Neural cell (in vitro differentiated cells): ENCODE measurements around the gene NET1. TPM values are rescaled to one million over a fixed set of nuclear protein-coding genes. Genes with fewer than 3 reads are reported as not detected.

ENCODE experiments used
- H2AFZ ChIP-seq: fragments of 200-600, 300-800 bp; sonication (generic), shearing (Covaris generic); 2 replicates; pipeline ENCODE4 v1.6.0; 2014; ENCODE audit warnings: low read depth, mild to moderate bottlenecking, antibody characterized with exemption, low read length, moderate library complexity
- H3F3A ChIP-seq: fragments of 200-600 bp; shearing (Covaris generic); 2 replicates; pipeline ENCODE4 v1.6.1; 2016; ENCODE audit warnings: mild to moderate bottlenecking, moderate library complexity, mixed read lengths, antibody characterized with exemption, low read length; ENCODE audit not compliant: insufficient read depth, poor library complexity, severe bottlenecking
- H3K27ac ChIP-seq: fragments of 200-600, 300-800 bp; sonication (generic), shearing (Covaris generic); 2 replicates; pipeline ENCODE4 v1.5.1; 2014; ENCODE audit warnings: mild to moderate bottlenecking, low read length, moderate library complexity
- H3K27me3 ChIP-seq: fragments of 300-800, 200-600 bp; sonication (generic), shearing (Covaris generic); 2 replicates; pipeline ENCODE4 v1.6.0; 2014; ENCODE audit warnings: mild to moderate bottlenecking, low read depth, low read length, moderate library complexity; ENCODE audit not compliant: insufficient read depth
- H3K36me3 ChIP-seq: fragments of 300-800, 200-600 bp; sonication (generic), shearing (Covaris generic); 2 replicates; pipeline ENCODE4 v1.5.1; 2014; ENCODE audit warnings: mild to moderate bottlenecking, antibody characterized with exemption, low read length, moderate library complexity; ENCODE audit not compliant: insufficient read depth
- H3K4me2 ChIP-seq: fragments of 300-800, 200-600 bp; sonication (generic), shearing (Covaris generic); 2 replicates; pipeline ENCODE4 v1.6.0; 2014; ENCODE audit warnings: mild to moderate bottlenecking, low read length
- H3K4me3 ChIP-seq: fragments of 300-800, 200-600 bp; sonication (generic), shearing (Covaris generic); 2 replicates; pipeline ENCODE4 v1.5.1; 2014; ENCODE audit warnings: mild to moderate bottlenecking, low read length, moderate library complexity
- H3K79me2 ChIP-seq: fragments of 200-600 bp; shearing (Covaris generic); replicated peaks from 2 replicates; pipeline ENCODE4 v1.6.0; 2014; ENCODE audit warnings: mild to moderate bottlenecking, low read length, moderate library complexity; ENCODE audit not compliant: insufficient read depth
- H3K9ac ChIP-seq: fragments of 300-800, 200-600 bp; sonication (generic), shearing (Covaris generic); 2 replicates; pipeline ENCODE4 v1.6.1; 2016; ENCODE audit warnings: mild to moderate bottlenecking, low read length, mixed read lengths
- H3K9me2 ChIP-seq: fragments of 200-600 bp; shearing (Covaris generic); 2 replicates; pipeline ENCODE4 v1.6.1; 2016; ENCODE audit warnings: mild to moderate bottlenecking, low read length, mixed read lengths; ENCODE audit not compliant: insufficient read depth
- H3K9me3 ChIP-seq: fragments of 200-600, 300-800 bp; sonication (generic), shearing (Covaris generic); 2 replicates; pipeline ENCODE4 v1.6.1; 2016; ENCODE audit warnings: mild to moderate bottlenecking, mixed run types, low read length, moderate library complexity, mixed read lengths
- H4K20me1 ChIP-seq: fragments of 200-600 bp; shearing (Covaris generic); 2 replicates; pipeline ENCODE4 v1.6.1; 2016; ENCODE audit warnings: mild to moderate bottlenecking, mixed run types; ENCODE audit not compliant: insufficient read depth
- EP300 ChIP-seq: fragments of 450-650 bp; conservative IDR thresholded peaks from 2 replicates; pipeline ENCODE4 v1.6.1; 2014; ENCODE audit warnings: antibody characterized with exemption, mild to moderate bottlenecking, moderate library complexity; ENCODE audit not compliant: poor library complexity, severe bottlenecking
- EZH2 ChIP-seq: fragments of 200-600, 300-800 bp; shearing (Covaris generic), sonication (generic); IDR thresholded peaks from 2 replicates; pipeline ENCODE4 v1.6.1; 2014; ENCODE audit warnings: antibody characterized with exemption, low read length, borderline replicate concordance, mild to moderate bottlenecking; ENCODE audit not compliant: insufficient read depth, poor library complexity, severe bottlenecking
- MXI1 ChIP-seq: fragments of 450-650 bp; conservative IDR thresholded peaks from 2 replicates; pipeline ENCODE4 v1.6.1; 2014; ENCODE audit warnings: antibody characterized with exemption, mild to moderate bottlenecking; ENCODE audit not compliant: poor library complexity, severe bottlenecking
- POLR2AphosphoS5 ChIP-seq: IDR thresholded peaks from 2 replicates; pipeline ENCODE4 v1.6.1; 2012
- RAD21 ChIP-seq: fragments of 450-650 bp; conservative IDR thresholded peaks from 2 replicates; pipeline ENCODE4 v1.6.1; 2014; ENCODE audit warnings: antibody characterized with exemption, mild to moderate bottlenecking, moderate library complexity
- REST ChIP-seq: IDR thresholded peaks from 2 replicates; pipeline ENCODE4 v1.6.1; 2012; ENCODE audit warnings: borderline replicate concordance
- SMC3 ChIP-seq: fragments of 450-650 bp; conservative IDR thresholded peaks from 2 replicates; pipeline ENCODE4 v1.6.1; 2014; ENCODE audit warnings: antibody characterized with exemption, mild to moderate bottlenecking, moderate library complexity; ENCODE audit not compliant: poor library complexity
- TAF1 ChIP-seq: IDR thresholded peaks from 2 replicates; pipeline ENCODE4 v1.6.1; 2012; ENCODE audit warnings: low read depth
- polyA plus RNA-seq: library from polyadenylated mRNA; depleted of rRNA; stranded (reverse); fragments of >200 nt; gene quantifications from 2 replicates; pipeline ENCODE4 v1.2.3, GENCODE V29; 2014
- TF ChIP-seq, protein P1 (sequence below): fragments of 450-650 bp; IDR thresholded peaks from 2 replicates; pipeline ENCODE4 v1.5.1; 2014; ENCODE audit warnings: antibody characterized with exemption, mild to moderate bottlenecking, moderate library complexity; ENCODE audit not compliant: poor library complexity, severe bottlenecking

The NET1 gene
- polyA plus RNA-seq, 1 donor from 2014 or later: 8.0 TPM

GRCh38 chr10:5484205-5484604 lies 71.8 kb downstream of the NET1 start:
- H3K27ac ChIP-seq: no peak overlapping the region
- no peaks in the 10 kb centered on the region for H3K79me2 ChIP-seq
- no peaks in the 10 kb centered on the region for H4K20me1 ChIP-seq
- H3F3A ChIP-seq: no peaks in the 10 kb centered on the region
- H3K36me3 ChIP-seq: no peaks in the 10 kb centered on the region
- no peak overlapping the region for H3K4me3 ChIP-seq
- TF ChIP-seq SMC3: no peak
- no peak for TF ChIP-seq TAF1
- no peak for TF ChIP-seq REST
- no peak for TF ChIP-seq MXI1
- H3K9ac ChIP-seq: no peak overlapping the region
- H3K9me3 ChIP-seq: no peaks in the 10 kb centered on the region
- H3K27me3 ChIP-seq: no peaks in the 10 kb centered on the region
- no peak overlapping the region for H2AFZ ChIP-seq
- no peak overlapping the region for H3K4me2 ChIP-seq
- H3K9me2 ChIP-seq: no peaks in the 10 kb centered on the region

GRCh38 chr10:5485290-5485689 lies 72.9 kb downstream of the NET1 start:
- Histone ChIP-seq H3K79me2 (no peaks in the 10 kb centered on the region), H3K9me3 (no peaks in the 10 kb centered on the region), H3F3A (no peaks in the 10 kb centered on the region), H3K9me2 (no peaks in the 10 kb centered on the region), H3K4me3 (no peak overlapping the region), H3K4me2 (no peak overlapping the region), H3K36me3 (no peaks in the 10 kb centered on the region), H3K27ac (no peak overlapping the region), H3K27me3 (no peaks in the 10 kb centered on the region), H2AFZ (no peak overlapping the region), H4K20me1 (no peaks in the 10 kb centered on the region), H3K9ac (no peak overlapping the region)
- TF ChIP-seq MXI1 (no peak), TAF1 (no peak), REST (no peak), EP300 (no peak), RAD21 (no peak), POLR2AphosphoS5 (no peak), SMC3 (no peak), EZH2 (no peak)
- TF ChIP-seq, protein P1, sequence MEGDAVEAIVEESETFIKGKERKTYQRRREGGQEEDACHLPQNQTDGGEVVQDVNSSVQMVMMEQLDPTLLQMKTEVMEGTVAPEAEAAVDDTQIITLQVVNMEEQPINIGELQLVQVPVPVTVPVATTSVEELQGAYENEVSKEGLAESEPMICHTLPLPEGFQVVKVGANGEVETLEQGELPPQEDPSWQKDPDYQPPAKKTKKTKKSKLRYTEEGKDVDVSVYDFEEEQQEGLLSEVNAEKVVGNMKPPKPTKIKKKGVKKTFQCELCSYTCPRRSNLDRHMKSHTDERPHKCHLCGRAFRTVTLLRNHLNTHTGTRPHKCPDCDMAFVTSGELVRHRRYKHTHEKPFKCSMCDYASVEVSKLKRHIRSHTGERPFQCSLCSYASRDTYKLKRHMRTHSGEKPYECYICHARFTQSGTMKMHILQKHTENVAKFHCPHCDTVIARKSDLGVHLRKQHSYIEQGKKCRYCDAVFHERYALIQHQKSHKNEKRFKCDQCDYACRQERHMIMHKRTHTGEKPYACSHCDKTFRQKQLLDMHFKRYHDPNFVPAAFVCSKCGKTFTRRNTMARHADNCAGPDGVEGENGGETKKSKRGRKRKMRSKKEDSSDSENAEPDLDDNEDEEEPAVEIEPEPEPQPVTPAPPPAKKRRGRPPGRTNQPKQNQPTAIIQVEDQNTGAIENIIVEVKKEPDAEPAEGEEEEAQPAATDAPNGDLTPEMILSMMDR: no peak
